IPS-NIHi11 (cell line): ENCODE measurements around the gene ZBTB22.
A peak's percentile ranks its signal among the peaks of the same experiment; 100 is the strongest.
"Not testable (repeated sequence)": the region's sequence is repeated elsewhere in the genome, so short reads cannot be mapped to it uniquely, and the experiment has no call there.

ENCODE experiments used
- DNase-seq: peaks from one replicate; pipeline ENCODE4 v3.0.0; 2012; ENCODE audit warnings: mixed read lengths, low spot score

The ZBTB22 gene

DNA sequence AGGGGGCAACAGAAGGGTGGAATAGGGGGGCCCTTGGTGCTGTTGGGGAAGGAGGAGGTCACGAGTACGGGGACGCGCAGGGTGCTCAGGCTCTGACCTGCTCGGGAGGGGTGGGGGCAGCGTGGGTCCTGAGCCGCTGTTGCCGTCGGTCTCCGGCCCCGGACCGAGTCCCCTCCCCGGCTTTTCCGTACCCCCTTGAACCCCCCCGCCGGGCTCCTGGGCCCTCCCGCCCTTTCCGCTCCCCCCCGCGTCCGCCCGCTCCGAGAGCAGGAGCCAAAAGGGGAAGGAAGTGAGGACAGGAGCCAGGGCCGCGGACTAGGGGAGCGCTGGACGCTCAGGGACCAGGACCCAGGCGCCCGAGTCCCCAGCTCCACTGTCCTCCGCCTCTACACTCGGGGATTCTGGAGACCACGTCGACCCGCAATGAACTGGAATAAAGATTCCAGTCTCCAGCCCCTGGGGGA lies 18.7 kb downstream of the ZBTB22 start, which contains the start of gene RGL2:
TSS of gene RGL2 (minus strand) at position 170 of the 464 bp plus-strand sequence. CDS start 332 bp downstream, outside the sequence.
- peak; percentile 55 for DNase-seq

DNA sequence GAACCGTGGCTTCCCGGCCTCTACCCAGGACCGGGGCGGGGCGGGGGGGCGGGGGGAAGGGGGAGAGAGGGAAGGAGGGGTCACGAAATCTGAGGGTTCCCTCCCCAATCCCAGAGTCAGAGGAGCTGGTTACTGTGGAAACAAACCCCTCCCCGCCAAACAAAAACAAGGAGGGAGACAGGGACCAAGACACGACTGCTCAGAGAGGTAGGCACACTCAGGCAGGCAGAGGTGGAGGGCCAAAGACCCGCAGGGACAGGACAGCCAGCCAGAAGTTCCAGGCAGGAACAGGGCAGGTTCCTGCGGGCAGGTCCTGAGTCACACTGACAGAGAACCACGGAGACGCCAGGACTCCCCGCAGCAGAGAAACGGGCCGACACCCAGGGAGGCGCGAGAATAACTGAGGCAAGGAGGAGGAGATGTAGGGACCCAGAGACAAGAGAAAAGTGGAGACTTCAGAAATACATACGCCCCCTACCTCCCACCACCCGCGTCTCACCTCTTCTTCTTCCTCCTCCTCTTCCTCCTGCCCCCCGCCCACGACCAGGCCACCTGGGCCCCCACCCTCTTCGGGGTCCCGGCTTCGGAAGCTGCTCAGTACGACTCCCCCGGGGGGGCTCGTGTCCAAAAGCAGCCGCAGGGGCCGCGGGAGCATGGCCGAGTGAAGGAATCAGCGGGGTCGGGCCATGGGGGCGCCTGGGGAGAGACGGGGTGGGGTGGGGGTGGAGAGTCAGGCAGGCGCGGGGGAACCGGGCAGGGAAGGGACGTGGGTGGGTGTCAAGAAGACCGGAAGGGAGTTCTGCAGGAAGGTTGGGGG lies 19.4 kb downstream of the ZBTB22 start:
- DNase-seq: peak; percentile 77

DNA sequence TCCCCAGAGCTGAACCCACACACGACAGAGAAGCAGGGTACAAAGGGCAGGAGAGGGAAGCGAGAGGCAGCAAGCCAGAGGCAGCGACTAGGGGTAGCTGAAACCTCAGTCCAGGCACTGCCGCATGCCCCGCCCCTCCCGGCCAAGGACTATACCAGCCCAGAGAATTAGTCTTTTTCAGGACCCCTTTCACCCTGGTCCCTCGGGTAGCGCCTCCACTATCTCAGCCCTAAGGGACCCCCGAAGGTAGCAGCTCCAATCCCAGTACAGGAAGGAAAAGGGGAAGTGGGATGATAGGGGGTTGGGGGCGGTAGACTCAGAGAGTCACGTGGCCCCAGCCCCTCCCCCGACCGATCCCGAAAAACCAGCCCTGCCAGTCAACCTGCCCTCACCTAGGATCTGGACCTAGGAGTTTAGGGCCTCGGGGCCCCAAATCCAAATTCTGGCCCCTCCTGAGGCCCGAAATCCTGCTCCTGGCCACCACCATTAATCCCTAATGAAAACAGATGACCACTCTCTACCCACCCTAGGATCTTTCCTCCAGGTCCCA lies 20.1 kb downstream of the ZBTB22 start:
- DNase-seq: peak; percentile 89

DNA sequence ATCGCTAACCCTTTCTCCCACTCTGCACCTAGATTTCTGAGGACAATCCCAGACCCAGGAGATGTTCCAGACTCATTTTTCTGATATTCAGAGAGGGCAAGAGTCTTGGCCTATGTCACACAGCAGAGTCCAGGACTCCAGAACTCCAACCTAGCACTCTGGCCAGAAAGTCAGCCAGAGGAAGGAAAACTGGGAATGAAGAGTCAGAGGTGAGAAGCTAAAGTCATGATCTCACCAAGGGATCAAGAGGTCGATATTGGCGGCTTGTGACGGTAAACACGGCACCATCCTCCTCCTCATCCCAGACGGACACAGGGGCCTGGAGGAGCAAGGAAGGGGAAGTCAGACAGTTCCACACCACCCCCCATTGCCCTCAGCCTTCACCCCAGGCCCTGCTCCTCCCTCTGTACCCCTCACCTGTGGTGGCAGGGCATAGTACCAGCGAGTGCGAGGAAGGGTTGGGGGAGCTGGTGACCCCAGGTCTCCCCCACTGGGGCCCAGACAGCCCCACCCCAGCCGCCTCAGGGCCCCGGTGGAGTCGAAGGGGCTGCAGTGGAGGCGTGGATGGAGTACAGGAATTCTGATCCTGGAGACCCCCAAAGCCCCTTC lies 20.6 kb downstream of the ZBTB22 start:
- no peak for DNase-seq

DNA sequence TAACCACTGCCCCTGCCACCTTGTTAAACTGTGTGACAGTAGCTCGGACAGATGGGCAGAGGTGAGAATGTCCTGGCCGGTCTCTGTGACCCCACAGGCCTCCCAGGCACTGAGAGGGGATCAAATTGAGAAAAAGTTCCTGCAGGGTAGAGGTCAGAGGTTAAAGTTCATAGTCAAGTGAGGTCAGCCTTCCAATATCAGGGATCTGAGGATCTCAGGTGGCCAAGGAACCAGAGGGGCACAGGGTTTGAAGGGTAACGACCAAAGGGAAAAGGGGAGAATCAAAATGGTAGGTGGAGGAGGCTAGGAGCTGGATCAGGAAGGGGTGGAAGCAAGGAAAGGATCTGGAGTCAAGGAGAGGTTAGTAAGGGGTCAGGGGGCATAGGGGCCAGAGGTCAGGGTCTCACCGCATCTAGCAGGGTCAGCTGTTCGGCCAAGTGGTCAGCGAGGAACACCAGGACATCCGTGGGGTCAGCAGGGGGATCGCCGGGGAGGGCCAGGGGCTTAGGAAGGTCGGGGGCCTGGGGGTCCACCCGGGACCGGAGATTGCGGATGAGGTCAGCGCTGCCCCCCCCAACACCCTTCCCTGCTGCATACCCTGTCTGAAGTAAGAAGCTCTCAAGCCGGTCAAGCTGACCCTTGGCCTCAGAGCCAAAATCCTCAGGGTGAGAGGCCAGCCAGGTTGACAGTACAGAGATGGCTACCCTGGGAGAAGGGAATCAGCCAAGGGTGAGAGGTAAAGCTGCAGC lies 21.7 kb downstream of the ZBTB22 start:
- no peak for DNase-seq

DNA sequence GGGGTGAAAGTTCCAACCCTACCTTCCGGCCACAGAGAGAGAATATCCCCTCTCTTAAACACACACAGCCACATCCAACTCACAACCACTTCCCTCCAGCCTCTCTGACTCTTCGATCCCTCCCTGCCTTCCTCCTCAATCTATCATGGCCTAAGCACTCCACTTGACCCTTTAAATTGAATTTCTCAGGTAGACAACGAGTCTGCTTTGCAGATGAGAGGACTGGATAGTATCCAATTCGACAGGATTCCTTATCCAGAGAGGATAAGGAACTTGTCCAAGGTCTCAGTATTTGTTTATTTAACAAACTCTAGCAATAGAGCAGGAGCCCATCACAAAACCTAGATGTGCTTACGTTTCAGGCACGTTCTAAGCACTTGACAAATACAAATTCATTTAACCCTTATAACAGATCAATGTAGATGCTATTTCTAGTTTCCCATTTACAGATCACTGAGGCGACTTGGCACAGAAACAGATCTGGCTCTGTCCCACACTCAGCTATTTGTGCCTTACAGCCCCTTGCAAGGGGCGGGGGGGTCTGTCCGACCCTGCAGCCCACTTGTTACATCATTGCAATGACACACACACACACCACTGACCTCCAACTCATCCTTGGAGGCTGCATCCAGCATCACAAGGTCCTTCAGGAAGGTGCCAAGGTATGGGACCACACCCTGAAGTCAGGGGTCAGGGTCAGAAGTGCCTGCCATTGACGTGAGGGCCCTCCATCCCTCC lies 23.3 kb downstream of the ZBTB22 start:
- DNase-seq: no peak

DNA sequence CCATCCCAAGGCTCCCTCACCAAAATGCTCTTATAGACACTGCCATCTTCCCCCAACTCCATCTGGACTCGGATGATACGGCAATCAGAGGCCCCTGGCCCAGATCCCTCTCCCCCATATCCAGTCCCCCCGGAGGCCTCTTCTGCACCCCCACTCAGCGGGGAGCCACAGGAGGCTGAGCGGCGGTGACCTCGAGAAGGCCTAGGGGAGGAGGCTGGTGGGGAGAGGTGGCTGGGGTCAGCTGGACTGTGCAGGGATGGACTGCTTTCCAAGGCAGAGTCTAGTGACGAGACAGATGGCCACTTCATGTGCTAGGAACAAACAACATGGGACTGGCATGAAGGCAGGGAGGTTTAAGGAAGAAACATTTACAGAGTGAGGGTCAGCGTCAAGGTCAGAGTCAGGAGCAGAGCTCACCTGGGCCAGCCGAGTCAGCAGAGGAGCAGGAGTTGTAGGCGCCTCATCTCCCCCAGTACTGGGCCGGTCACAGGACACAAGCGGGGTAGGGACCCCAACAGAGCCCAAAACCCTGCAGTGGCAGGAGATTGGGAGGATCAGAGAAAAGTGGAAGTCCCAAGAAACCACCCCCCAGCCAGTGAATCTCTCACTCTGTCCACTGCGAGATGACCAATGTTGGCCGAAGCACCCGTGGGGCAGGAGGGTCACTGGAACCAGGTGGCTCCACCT lies 24.4 kb downstream of the ZBTB22 start:
- no peak for DNase-seq

DNA sequence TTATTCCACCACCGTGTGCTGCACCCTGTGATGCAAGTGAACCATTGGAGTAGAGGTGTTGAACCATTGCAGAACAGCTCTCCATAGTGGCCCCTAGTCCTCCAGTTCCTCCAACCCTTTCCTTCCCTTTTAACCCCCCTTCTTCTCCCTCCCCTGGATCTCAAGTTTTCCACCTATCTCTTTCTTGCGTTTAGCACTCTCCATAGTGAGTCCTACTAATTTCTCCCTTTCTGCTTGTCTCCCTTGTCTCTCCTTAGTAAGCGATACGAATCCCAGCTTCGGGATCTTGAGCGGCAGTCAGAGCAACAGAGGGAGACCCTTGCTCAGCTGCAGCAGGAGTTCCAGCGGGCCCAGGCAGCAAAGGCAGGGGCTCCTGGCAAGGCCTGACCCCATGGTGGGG lies 27.1 kb downstream of the ZBTB22 start:
- DNase-seq: no peak

DNA sequence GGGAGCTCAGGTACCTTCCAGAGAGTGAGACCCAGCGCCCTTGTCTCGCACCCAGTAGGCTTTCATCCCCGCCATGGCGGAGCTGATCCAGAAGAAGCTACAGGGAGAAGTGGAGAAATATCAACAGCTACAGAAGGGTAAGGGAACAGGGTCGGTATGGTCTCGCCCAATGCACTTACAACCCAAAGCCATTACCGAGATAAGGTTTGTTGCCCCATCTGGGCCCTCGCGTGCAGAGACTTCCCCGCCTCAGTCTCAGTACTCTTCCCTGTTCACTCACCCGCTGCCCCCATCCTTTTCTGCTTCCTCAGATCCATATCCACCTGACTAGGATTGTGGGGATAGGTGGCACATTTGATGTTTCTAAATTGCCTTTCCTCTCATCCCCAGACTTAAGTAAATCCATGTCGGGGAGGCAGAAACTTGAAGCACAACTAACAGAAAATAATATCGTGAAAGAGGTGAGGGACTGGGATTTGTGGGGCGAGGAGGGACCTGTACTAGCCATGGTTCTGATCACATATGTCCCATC lies 27.7 kb downstream of the ZBTB22 start:
- DNase-seq: no peak

DNA sequence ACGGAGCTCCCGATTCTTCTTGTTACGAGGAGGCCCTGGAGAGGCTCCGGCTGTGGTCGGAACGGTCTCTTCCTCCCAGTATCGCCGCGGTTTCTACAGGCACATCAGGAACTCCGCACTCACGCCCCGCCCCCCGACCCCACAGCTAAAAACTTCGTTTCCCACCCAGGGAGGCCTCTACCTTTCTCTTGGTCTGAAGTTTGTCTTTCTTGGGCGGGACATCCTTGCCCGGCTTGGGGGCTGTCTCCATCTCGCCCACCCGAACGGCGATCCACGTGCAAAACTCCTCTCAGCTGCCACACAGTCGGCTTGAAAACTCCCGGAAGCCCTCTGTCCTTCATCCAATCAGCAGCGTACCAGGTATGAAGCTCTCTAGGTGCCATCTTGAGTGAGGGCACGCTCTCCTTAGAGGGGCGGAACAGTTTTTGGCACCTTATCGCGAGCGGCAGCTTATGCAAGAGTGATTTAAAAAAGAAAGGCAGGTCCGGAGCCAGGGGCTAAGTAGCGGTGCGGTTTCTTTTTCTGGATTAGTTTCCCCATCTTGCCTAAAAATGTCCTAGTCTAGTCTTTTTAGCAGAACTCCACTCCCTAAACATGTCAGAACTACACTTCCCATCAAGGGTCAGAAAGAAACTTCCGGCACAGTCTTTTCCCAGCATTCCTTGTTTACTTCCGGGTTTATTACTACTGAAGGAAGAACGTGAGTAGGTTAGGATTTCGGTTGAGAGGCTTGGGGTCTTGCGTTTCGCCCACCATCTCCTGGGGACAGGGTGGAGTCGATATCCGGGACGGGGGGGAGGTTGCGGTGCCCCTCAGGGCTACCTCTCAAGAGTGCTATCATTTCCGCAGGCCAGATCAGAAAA lies 28.4 kb downstream of the ZBTB22 start, which contains the start of the genes PFDN6 and WDR46:
TSS of gene PFDN6 (plus strand) at position 681 of the 863 bp plus-strand sequence. CDS start 256 bp downstream, outside the sequence.
TSS of gene WDR46 (minus strand) at position 319 of the 863 bp plus-strand sequence. CDS start at position 250, 69 bp downstream.
- DNase-seq: peak; percentile 94

DNA sequence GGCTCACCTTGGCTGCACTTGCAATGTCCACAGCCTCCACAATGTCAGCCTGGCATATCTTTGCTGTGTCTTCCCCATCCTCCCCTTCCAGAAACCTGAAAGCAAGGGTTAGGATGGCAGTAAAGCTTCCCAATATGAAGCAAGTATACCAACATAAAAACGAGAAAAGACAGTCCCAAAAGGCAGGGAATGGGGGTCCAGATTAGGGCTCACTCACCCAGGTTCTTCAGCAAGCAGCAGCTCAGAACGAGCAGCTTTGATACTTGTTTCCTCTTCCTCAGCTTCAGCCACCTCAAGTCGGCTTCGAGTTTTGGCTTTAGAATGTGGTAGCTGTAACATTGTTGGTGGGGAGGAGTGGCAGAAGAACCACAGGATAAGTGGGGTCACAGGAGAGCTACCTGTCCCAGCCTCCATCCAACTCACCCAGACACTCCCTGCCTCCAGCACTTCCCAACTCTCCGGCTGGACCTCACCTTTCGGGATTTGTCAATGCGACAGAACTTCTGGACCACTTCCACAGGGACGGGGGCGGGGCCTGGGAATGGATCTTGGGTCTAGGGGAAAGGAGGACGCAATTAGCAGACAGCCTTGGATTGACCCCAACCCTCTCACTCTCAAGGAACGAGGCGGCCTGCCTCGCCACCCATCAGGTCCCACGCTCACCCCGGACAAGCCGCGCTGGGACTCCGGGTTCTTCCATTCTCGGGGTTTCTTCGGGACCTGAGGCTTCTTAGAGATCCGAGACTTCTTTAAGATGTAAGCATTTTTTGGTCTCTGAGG lies 29.2 kb downstream of the ZBTB22 start:
- peak; percentile 11 for DNase-seq

DNA sequence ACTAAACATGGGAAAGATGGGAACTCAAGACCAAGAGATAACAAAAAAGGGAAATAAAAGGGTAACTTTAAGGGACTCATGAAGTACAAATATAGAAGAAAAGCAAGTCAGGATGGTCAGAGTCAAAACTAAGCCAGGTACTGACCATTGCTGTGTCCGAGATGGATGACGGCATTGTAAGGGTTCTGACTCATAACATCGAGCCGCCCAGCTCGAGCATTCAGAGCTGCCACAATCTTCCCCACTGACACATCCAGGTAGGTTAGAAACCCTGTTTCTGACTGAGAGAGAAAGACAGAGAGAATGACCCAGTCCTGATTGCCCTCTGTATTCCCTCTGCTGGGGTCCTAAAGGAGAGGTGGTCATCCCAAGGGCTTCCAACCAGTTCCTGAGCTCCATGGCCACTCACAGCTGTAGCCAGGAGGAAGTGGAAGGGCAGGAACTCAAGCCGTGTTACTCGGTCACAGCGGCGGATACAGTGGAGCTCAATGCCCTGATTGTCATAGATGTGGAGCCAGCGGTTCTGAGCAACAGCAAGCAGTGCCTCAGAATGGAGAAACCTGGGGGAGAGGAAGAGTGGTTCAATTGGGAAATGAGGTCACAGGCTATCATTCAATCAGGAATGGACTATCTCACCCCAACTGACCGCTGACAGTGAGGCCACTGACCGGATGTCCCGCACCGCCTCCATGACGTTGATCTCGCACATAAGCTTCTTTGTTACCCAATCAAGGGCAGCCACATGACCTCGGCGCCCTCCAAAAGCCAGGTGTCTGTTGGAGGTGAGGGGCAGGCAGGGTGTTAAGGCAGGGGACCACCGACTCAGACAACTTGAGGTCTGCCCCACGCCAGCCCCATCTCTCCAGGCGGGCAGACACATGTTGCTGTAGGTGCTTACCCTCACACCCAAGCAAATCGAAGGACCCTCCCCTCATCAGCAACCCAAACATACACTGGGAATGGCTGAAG lies 30.3 kb downstream of the ZBTB22 start:
- DNase-seq: no peak

DNA sequence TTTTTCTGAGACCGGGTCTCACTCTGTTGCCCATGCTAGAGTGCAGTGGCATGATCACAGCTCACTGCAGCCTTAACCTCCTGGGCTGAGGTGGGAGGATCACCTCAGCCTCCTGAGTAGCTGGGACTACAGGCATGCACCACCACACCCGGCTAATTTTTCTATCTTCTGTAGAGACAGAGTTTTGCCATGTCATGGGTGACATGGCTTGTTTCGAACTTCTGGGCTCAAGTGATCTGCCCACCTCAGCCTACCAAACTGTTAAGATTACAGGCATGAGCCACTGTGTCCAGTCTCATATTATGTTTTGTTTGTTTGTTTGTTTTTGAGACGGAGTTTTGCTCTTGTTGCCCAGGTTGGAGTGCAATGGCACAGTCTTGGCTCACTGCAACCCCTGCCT lies 32.3 kb downstream of the ZBTB22 start:
- DNase-seq: not testable (repeated sequence)

DNA sequence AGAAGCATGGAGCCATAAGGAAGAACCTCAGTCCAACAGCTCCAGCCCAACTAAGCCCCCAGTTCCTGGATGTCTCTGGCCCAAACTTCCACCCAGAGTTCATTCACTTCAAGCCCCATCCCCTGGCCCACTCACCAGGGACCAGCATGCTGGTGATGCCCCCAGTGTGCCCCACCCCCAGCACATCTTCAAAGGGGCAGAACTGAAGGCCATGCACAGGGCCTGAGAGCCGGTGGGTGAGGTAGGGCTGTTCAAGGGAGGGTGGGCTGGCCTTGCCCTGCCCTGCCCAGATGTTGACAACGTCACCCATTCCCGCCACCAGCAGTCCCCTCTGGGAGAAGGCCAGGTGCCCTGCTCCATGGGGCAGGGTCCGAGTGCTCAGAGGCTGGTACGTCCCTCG lies 37.0 kb downstream of the ZBTB22 start:
- no peak for DNase-seq

DNA sequence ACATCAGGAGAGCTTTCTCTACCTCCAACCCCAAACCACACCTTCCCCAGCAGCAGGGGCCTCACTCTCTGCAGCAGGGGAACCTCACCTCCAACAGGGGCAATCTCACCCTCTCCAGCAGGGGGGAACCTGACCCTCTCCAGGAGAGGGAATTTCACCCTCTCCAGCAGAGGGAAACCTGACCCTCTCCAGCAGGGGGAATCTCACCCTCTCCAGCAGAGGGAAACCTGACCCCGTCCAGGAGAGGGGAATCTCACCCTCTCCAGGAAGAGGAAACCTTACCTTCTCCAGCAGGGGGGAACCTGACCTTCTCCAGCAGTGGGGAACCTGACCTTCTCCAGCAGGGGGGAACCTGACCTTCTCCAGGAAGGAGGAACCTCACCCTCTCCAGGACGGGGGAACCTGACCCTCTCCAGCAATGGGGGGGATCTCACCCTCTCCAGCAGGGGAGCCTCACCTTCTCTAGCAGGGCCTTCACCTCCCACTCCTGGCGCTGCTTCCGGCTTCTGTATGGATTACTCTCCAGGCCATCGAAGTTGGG lies 37.5 kb downstream of the ZBTB22 start:
- DNase-seq: peak; percentile 73

DNA sequence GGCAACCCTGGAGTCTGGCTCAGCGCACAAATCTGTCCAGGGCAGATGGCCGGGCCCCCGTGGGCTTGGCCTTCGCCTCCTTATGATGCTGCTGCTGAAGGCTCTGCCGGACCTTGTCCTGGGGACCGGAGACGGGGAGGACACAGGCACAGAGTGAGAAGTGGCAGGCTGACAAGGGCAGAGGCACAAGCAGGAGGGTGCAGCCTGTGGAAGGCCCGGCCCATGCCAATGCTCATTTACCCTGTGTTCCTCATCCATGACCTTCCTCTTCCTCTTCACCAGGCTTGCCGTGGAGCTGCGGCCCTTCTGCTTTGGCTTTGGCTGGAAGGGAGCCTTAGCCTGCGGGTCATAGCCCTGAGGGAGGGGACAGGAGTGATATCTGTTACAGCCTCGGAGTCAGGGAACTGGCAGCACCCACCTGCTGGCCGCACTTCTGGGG lies 38.3 kb downstream of the ZBTB22 start:
- no peak for DNase-seq

DNA sequence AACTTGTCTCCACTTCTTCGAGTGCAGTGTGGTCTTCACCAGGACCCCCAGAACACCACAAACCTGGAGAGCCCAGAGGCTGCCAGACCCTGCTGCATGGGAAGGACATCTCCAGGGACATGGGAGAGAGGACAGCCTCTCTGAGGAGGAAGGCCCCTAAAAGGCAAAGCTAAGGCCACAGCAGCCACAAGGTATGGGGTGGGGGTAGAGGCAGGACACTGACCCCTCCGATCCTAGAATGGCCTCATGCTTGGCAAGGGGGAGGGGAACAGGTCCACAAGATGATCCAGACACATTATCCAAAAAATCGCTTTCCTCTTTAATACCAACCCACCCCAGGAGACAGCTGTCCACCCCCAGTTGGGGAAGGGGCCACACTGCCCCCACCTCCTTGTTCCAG lies 38.7 kb downstream of the ZBTB22 start:
- no peak for DNase-seq
